ENCODE measurements around the gene SLC47A2. TPM values are rescaled to one million over a fixed set of nuclear protein-coding genes. Genes with fewer than 3 reads are reported as not detected.

The SLC47A2 gene
- total and polyA plus RNA-seq, 9 of the 15 experiments (the other 6 are each of a cell fraction or from before 2014, with no cell fraction given): not detected

DNA sequence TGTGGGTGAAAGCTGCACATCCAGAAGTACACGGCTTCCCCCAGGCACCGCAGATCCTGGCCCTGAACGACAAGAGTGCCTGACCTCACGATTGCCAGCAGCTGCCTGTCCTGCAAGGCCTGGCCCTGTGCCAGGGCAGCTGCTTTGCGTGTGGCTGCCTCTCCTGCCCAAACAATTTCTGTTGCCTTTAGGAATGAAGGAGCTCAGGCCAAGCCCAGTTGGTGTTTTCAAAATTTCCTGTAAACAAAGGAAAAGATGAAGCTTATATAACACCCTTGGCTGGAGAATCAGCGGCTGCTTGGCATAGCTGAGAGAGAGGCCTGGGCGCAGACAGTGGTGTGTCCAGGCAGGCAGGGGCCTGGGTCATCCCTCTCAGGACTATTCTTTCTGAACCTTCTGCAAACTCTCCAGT is 11.7 kb upstream of the SLC47A2 start:
- CTCF ChIA-PET (ENCODE audit: low intra/inter-chr PET ratio): no interaction called here
- H3K27me3 ChIP-seq (ENCODE audit: control insufficient read depth in 2 of 2, insufficient read depth in 2 of 2, low read length in 2 of 2): peaks cover 0 to 26% of the 10 kb centered on the region in 2 experiments; a peak in 2 of 5 replicates
- TF ChIP-seq NFIC (IDR thresholded peaks at IDR 0.05) (peak; percentile 74), PCBP1 (IDR thresholded peaks at IDR 0.05; ENCODE audit: low read depth, low read length, poor library complexity, severe bottlenecking) (no peak)
- H3K4me2 ChIP-seq (ENCODE audit: insufficient read depth, low read length): no peak overlapping the region
- FAIRE-seq (no peak), ATAC-seq (no peak), DNase-seq (ENCODE audit: extremely low read depth in 1 of 4, low spot score in 3 of 4) (no peak)
- POLR2A ChIA-PET: no interaction called here
- in situ Hi-C loops (cut with MboI): no loop called here
- H3K79me2 ChIP-seq (ENCODE audit: control insufficient read depth, insufficient read depth, low read length): no peaks in the 10 kb centered on the region
- WGBS (ENCODE audit: insufficient coverage, low coverage, missing lambda C conversion rate): 0% methylated on average over 6 of the region's 7 CpGs
- BruUV-seq (replicated peaks): no TSS peak
- intact Hi-C loops (cut with micrococcal nuclease): no loop called here
- no peak overlapping the region for H2AFZ ChIP-seq (ENCODE audit: low read depth, low read length)
- H3K4me3 ChIP-seq: no peak overlapping the region
- H4K20me1 ChIP-seq (replicated peaks; ENCODE audit: control insufficient read depth, insufficient read depth, low read length): no peaks in the 10 kb centered on the region
- no peaks in the 10 kb centered on the region for H3K36me3 ChIP-seq (ENCODE audit: control insufficient read depth, insufficient read depth, low read length)
- H3K4me1 ChIP-seq (replicated peaks in 1 of 2; ENCODE audit: control insufficient read depth in 2 of 2, insufficient read depth in 2 of 2, low read length in 2 of 2): peaks cover 0 to 4% of the 10 kb centered on the region in 2 experiments; a peak in 2 of 5 replicates
- no peak overlapping the region for H3K27ac ChIP-seq (ENCODE audit: extremely low read depth, low read depth, low read length)
- no peaks in the 10 kb centered on the region for H3K9me1 ChIP-seq (ENCODE audit: control insufficient read depth, insufficient read depth, low read length)
- H3K9ac ChIP-seq (ENCODE audit: insufficient read depth in 1 of 2, low read depth in 2 of 2, low read length in 2 of 2): no peak overlapping the region
- no peaks in the 10 kb centered on the region for H3K9me3 ChIP-seq (replicated peaks; ENCODE audit: control insufficient read depth, insufficient read depth, low read depth, low read length)

DNA sequence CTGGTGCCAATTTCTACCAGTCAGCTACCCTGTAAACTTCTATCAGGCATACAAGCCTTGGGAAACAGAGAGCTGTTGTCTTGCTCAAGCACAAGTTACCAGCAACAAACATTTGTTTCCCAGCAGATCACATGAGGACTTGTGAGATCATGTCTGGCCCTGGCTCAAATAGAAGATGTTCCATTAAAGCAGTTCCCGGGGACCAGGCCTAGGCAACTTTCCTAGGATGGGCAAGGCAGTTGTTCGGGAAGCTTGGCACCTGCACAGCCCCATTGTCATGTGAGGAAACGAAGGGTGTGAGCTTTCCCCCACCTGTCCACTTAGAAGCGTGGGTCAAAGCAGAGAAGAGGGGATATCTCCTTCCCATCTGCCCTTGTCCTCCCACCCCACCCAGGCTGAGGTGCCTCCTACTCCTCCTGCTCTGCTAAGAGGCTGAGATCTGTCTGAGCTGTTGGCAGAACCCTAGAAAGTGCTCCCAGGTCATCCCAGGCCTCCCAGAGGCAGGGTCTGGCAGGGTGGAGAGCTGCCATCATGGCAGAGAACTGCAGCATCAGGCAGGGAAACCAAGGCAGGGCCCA is 11.2 kb upstream of the SLC47A2 start:
- DNase-seq (ENCODE audit: extremely low read depth in 1 of 4, low spot score in 3 of 4): no peak
- WGBS (ENCODE audit: insufficient coverage, low coverage, missing lambda C conversion rate): 0% methylated on average over 3 of the region's 4 CpGs
- Histone ChIP-seq H2AFZ (ENCODE audit: low read depth, low read length) (no peak overlapping the region), H3K27ac (ENCODE audit: extremely low read depth, low read depth, low read length) (no peak overlapping the region), H3K9me3 (replicated peaks; ENCODE audit: control insufficient read depth, insufficient read depth, low read depth, low read length) (no peaks in the 10 kb centered on the region), H3K4me1 (replicated peaks in 1 of 2; ENCODE audit: control insufficient read depth in 2 of 2, insufficient read depth in 2 of 2, low read length in 2 of 2) (peaks cover 0 to 4% of the 10 kb centered on the region in 2 experiments; a peak in 2 of 5 replicates), H3K9me1 (ENCODE audit: control insufficient read depth, insufficient read depth, low read length) (no peaks in the 10 kb centered on the region), H3K79me2 (ENCODE audit: control insufficient read depth, insufficient read depth, low read length) (no peaks in the 10 kb centered on the region), H3K4me2 (ENCODE audit: insufficient read depth, low read length) (no peak overlapping the region), H3K4me3 (no peak overlapping the region), H4K20me1 (replicated peaks; ENCODE audit: control insufficient read depth, insufficient read depth, low read length) (no peaks in the 10 kb centered on the region), H3K36me3 (ENCODE audit: control insufficient read depth, insufficient read depth, low read length) (no peaks in the 10 kb centered on the region), H3K27me3 (ENCODE audit: control insufficient read depth in 2 of 2, insufficient read depth in 2 of 2, low read length in 2 of 2) (peaks cover 0 to 26% of the 10 kb centered on the region in 2 experiments; a peak in 2 of 5 replicates), H3K9ac (ENCODE audit: insufficient read depth in 1 of 2, low read depth in 2 of 2, low read length in 2 of 2) (no peak overlapping the region)
- intact Hi-C loops (cut with micrococcal nuclease) (no loop called here), in situ Hi-C loops (cut with MboI) (no loop called here)
- CTCF ChIA-PET (ENCODE audit: low intra/inter-chr PET ratio): no interaction called here
- POLR2A ChIA-PET: no interaction called here
- FAIRE-seq: no peak
- no peak for ATAC-seq
- no TSS peak for BruUV-seq (replicated peaks)
- TF ChIP-seq ZNF140 (CRISPR knock-in tag; IDR thresholded peaks at IDR 0.05) (no peak), SETDB1 (IDR thresholded peaks at IDR 0.05; ENCODE audit: low read length) (no peak), HNRNPLL (IDR thresholded peaks at IDR 0.05; ENCODE audit: low read depth, low read length, poor library complexity, severe bottlenecking) (no peak), ZNF41 (CRISPR knock-in tag; conservative IDR thresholded peaks at IDR 0.05) (no peak), TAL1 (IDR thresholded peaks at IDR 0.05) (no peak)
- TF ChIP-seq, protein P1, sequence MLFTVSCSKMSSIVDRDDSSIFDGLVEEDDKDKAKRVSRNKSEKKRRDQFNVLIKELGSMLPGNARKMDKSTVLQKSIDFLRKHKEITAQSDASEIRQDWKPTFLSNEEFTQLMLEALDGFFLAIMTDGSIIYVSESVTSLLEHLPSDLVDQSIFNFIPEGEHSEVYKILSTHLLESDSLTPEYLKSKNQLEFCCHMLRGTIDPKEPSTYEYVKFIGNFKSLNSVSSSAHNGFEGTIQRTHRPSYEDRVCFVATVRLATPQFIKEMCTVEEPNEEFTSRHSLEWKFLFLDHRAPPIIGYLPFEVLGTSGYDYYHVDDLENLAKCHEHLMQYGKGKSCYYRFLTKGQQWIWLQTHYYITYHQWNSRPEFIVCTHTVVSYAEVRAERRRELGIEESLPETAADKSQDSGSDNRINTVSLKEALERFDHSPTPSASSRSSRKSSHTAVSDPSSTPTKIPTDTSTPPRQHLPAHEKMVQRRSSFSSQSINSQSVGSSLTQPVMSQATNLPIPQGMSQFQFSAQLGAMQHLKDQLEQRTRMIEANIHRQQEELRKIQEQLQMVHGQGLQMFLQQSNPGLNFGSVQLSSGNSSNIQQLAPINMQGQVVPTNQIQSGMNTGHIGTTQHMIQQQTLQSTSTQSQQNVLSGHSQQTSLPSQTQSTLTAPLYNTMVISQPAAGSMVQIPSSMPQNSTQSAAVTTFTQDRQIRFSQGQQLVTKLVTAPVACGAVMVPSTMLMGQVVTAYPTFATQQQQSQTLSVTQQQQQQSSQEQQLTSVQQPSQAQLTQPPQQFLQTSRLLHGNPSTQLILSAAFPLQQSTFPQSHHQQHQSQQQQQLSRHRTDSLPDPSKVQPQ (CRISPR knock-in tag; IDR thresholded peaks at IDR 0.05; ENCODE audit: borderline replicate concordance): no peak
- TF ChIP-seq, protein P2, sequence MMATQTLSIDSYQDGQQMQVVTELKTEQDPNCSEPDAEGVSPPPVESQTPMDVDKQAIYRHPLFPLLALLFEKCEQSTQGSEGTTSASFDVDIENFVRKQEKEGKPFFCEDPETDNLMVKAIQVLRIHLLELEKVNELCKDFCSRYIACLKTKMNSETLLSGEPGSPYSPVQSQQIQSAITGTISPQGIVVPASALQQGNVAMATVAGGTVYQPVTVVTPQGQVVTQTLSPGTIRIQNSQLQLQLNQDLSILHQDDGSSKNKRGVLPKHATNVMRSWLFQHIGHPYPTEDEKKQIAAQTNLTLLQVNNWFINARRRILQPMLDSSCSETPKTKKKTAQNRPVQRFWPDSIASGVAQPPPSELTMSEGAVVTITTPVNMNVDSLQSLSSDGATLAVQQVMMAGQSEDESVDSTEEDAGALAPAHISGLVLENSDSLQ (IDR thresholded peaks at IDR 0.05): no peak
- TF ChIP-seq, protein P3, sequence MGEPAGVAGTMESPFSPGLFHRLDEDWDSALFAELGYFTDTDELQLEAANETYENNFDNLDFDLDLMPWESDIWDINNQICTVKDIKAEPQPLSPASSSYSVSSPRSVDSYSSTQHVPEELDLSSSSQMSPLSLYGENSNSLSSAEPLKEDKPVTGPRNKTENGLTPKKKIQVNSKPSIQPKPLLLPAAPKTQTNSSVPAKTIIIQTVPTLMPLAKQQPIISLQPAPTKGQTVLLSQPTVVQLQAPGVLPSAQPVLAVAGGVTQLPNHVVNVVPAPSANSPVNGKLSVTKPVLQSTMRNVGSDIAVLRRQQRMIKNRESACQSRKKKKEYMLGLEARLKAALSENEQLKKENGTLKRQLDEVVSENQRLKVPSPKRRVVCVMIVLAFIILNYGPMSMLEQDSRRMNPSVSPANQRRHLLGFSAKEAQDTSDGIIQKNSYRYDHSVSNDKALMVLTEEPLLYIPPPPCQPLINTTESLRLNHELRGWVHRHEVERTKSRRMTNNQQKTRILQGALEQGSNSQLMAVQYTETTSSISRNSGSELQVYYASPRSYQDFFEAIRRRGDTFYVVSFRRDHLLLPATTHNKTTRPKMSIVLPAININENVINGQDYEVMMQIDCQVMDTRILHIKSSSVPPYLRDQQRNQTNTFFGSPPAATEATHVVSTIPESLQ (CRISPR knock-in tag; IDR thresholded peaks at IDR 0.05): no peak
